Inflammatory macrophage (primary cell): Measurements from ENCODE around the gene NR2F1.
"Not testable (repeated sequence)": the region's sequence is repeated elsewhere in the genome, so short reads cannot be mapped to it uniquely, and the experiment has no call there.

Source experiments
- DNase-seq, 2 donors: peaks; one replicate each; pipeline ENCODE4 v3.0.0-alpha.2; 2020 to 2022
- total RNA-seq, 18 experiments: gene quantifications; one replicate each; lab custom pipeline; 2026; ENCODE audit warnings: mixed read lengths in 6 of 18, inconsistent platforms in 2 of 18; lab: John Stamatoyannopoulos, UW

Gene NR2F1
- 0 to 0.38 (median 0) reads per million in 18 experiments for total RNA-seq

GRCh38 chr5:93582677-93583438 is at the start of gene NR2F1:
Gene NR2F1 (plus strand): TSS chr5:93583222. CDS start chr5:93585024, 1,802 bp downstream.
- DNase-seq, result no peak

GRCh38 chr5:93545872-93546271 is 37.1 kb upstream of the NR2F1 start:
- no peak for DNase-seq

GRCh38 chr5:93549594-93549993 is 33.4 kb upstream of the NR2F1 start:
- DNase-seq, result not testable (repeated sequence)

- no peak for DNase-seq
Observed at GRCh38 chr5:93557021-93557604, 25.9 kb upstream of the NR2F1 start.

GRCh38 chr5:93566091-93566490 is 16.9 kb upstream of the NR2F1 start:
- DNase-seq, result no peak

- no peak for DNase-seq
Observed at GRCh38 chr5:93567424-93567823, 15.6 kb upstream of the NR2F1 start.

- DNase-seq, result no peak
Observed at GRCh38 chr5:93569300-93570160, 13.5 kb upstream of the NR2F1 start.

- DNase-seq, result peak in 1 of 2 donors; percentile 28
Observed at GRCh38 chr5:93570294-93571113, 12.5 kb upstream of the NR2F1 start.

- DNase-seq, result no peak
Observed at GRCh38 chr5:93571114-93571949, 11.7 kb upstream of the NR2F1 start.

GRCh38 chr5:93572101-93572607 is 10.9 kb upstream of the NR2F1 start:
- DNase-seq, result no peak

GRCh38 chr5:93572608-93573353 is 10.2 kb upstream of the NR2F1 start:
- DNase-seq, result no peak

GRCh38 chr5:93573354-93574351 is 9.4 kb upstream of the NR2F1 start:
- no peak for DNase-seq

GRCh38 chr5:93574491-93575305 is 8.3 kb upstream of the NR2F1 start:
- DNase-seq, result no peak

GRCh38 chr5:93575461-93576414 is 7.3 kb upstream of the NR2F1 start:
- no peak for DNase-seq

GRCh38 chr5:93576994-93577853 is 5.8 kb upstream of the NR2F1 start:
- DNase-seq, result no peak
